SK-N-SH (cell line): ENCODE measurements around the gene SRRD. TPM values are rescaled to one million over a fixed set of nuclear protein-coding genes. Genes with fewer than 3 reads are reported as not detected.

Experiments
- CTCF ChIA-PET: fragments of 300-600, 350-600 bp; formaldehyde crosslinking; extraction: SDS; loops from one replicate; lab custom pipeline; 2021; lab: Yijun Ruan, JAX
- POLR2A ChIA-PET: fragments of 350-600 bp; sonication (Branson Sonifier 250); formaldehyde crosslinking; extraction: SDS; loops from one replicate; lab custom pipeline; 2020; ENCODE audit warnings: antibody characterized with exemption, inconsistent platforms; lab: Yijun Ruan, JAX
- DNase-seq: peaks from one replicate; pipeline ENCODE4 v3.0.0; 2012
- H2AFZ ChIP-seq: fragments of 200-600 bp; sonication (generic); 2 replicates; pipeline ENCODE4 v1.8.1; 2016; ENCODE audit warnings: antibody characterized with exemption, mild to moderate bottlenecking, low read depth
- H3F3A ChIP-seq: fragments of 200-600 bp; sonication (generic); replicated peaks from 2 replicates; pipeline ENCODE3; 2016; ENCODE audit warnings: antibody characterized with exemption, mild to moderate bottlenecking; ENCODE audit not compliant: insufficient read depth
- H3K27ac ChIP-seq, 2 experiments: fragments of 200-500 bp in 1 of 2; fragments of 200-600 bp in 1 of 2; sonication (Bioruptor generic) in 1 of 2; sonication (generic), shearing (Covaris generic) in 1 of 2; 2 replicates each; pipeline versions ENCODE4 v1.5.1 to v1.6.1; 2014 to 2016; ENCODE audit warnings: low read depth in 2 of 2, inconsistent platforms in 1 of 2, low read length in 1 of 2, mild to moderate bottlenecking in 1 of 2, mixed read lengths in 1 of 2
- H3K27me3 ChIP-seq: fragments of 200-600 bp; sonication (generic), shearing (Covaris generic); 2 replicates; pipeline ENCODE4 v1.6.1; 2016; ENCODE audit warnings: mixed run types; ENCODE audit not compliant: insufficient read depth
- H3K36me3 ChIP-seq, 2 experiments: fragments of 200-500 bp in 1 of 2; fragments of 200-600 bp in 1 of 2; sonication (Bioruptor generic) in 1 of 2; sonication (generic) in 1 of 2; replicated peaks in 1 of 2; 2 replicates each; pipeline versions ENCODE3 to v1.5.1; 2014 to 2016; ENCODE audit warnings: low read length in 1 of 2, mild to moderate bottlenecking in 1 of 2; ENCODE audit not compliant: insufficient read depth in 2 of 2, control insufficient read depth in 1 of 2
- H3K4me1 ChIP-seq, 2 experiments: fragments of 200-500 bp in 1 of 2; fragments of 200-600 bp in 1 of 2; sonication (Bioruptor generic) in 1 of 2; sonication (generic), shearing (Covaris generic) in 1 of 2; 2 replicates each; pipeline versions ENCODE4 v1.5.1 to v1.6.1; 2014 to 2016; ENCODE audit warnings: low read depth in 1 of 2, low read length in 1 of 2, mixed run types in 1 of 2; ENCODE audit not compliant: insufficient read depth in 2 of 2, control insufficient read depth in 1 of 2
- H3K4me2 ChIP-seq: fragments of 200-600 bp; sonication (generic), shearing (Covaris generic); 2 replicates; pipeline ENCODE4 v1.6.1; 2017; ENCODE audit warnings: mixed run types
- H3K4me3 ChIP-seq, 2 experiments: fragments of 200-500 bp in 1 of 2; fragments of 200-600 bp in 1 of 2; sonication (Bioruptor generic) in 1 of 2; sonication (generic), shearing (Covaris generic) in 1 of 2; 2 replicates each; pipeline versions ENCODE4 v1.5.1 to v1.8.1; 2014 to 2016; ENCODE audit warnings: low read depth in 2 of 2, inconsistent platforms in 1 of 2, low read length in 1 of 2, mild to moderate bottlenecking in 1 of 2, mixed read lengths in 1 of 2, moderate library complexity in 1 of 2
- H3K79me2 ChIP-seq: fragments of 200-600 bp; sonication (generic); 2 replicates; pipeline ENCODE4 v1.8.1; 2017; ENCODE audit warnings: mild to moderate bottlenecking; ENCODE audit not compliant: insufficient read depth
- H3K9ac ChIP-seq: fragments of 200-600 bp; sonication (generic); 2 replicates; pipeline ENCODE4 v1.6.1; 2017; ENCODE audit warnings: mixed run types
- H3K9me2 ChIP-seq: fragments of 200-600 bp; sonication (generic); 2 replicates; pipeline ENCODE4 v1.6.1; 2017; ENCODE audit warnings: mixed run types
- H3K9me3 ChIP-seq: fragments of 200-600 bp; sonication (generic); 2 replicates; pipeline ENCODE4 v1.6.1; 2017; ENCODE audit warnings: mixed run types, mild to moderate bottlenecking, moderate library complexity
- H4K20me1 ChIP-seq: fragments of 200-600 bp; sonication (generic); 2 replicates; pipeline ENCODE4 v1.6.1; 2017; ENCODE audit warnings: mild to moderate bottlenecking, mixed run types; ENCODE audit not compliant: insufficient read depth
- FOXJ3 ChIP-seq: sonication (generic); formaldehyde crosslinking; IDR thresholded peaks from 2 replicates; pipeline ENCODE4 v1.5.1; 2020; ENCODE audit warnings: mild to moderate bottlenecking, missing genetic modification reagents
- FOXM1 ChIP-seq: IDR thresholded peaks from 2 replicates; pipeline ENCODE4 v1.4.0; 2012; ENCODE audit warnings: low read depth, mild to moderate bottlenecking
- JUND ChIP-seq: IDR thresholded peaks from 2 replicates; pipeline ENCODE4 v1.4.0; 2012
- MEF2A ChIP-seq: IDR thresholded peaks from 2 replicates; pipeline ENCODE4 v1.4.0; 2012; ENCODE audit warnings: low read depth, borderline replicate concordance
- MXI1 ChIP-seq: IDR thresholded peaks from 2 replicates; pipeline ENCODE4 v1.6.1; 2012; ENCODE audit warnings: mild to moderate bottlenecking, low read depth, low read length, improper control_type of control experiment
- POLR2AphosphoS5 ChIP-seq: IDR thresholded peaks from 2 replicates; pipeline ENCODE4 v1.6.1; 2012; ENCODE audit warnings: low read depth, low read length
- RFX5 ChIP-seq: IDR thresholded peaks from 2 replicates; pipeline ENCODE4 v1.6.1; 2012; ENCODE audit warnings: mild to moderate bottlenecking, improper control_type of control experiment, low read length
- SIN3A ChIP-seq: IDR thresholded peaks from 2 replicates; pipeline ENCODE4 v1.6.1; 2012; ENCODE audit warnings: low read depth, mild to moderate bottlenecking, low read length, moderate library complexity, borderline replicate concordance
- SMC3 ChIP-seq: IDR thresholded peaks from 2 replicates; pipeline ENCODE4 v1.6.1; 2012; ENCODE audit warnings: low read depth, low read length, improper control_type of control experiment
- TAF1 ChIP-seq: IDR thresholded peaks from 2 replicates; pipeline ENCODE4 v1.6.1; 2012; ENCODE audit warnings: low read depth, mild to moderate bottlenecking, low read length, moderate library complexity, borderline replicate concordance
- USF2 ChIP-seq: fragments of 150-350 bp; IDR thresholded peaks from 2 replicates; pipeline ENCODE4 v1.6.1; 2017; ENCODE audit warnings: antibody characterized with exemption, low read length, low read depth, borderline replicate concordance
- YY1 ChIP-seq: IDR thresholded peaks from 2 replicates; pipeline ENCODE4 v1.4.0; 2012; ENCODE audit warnings: low read depth, mild to moderate bottlenecking
- WGBS: methylation state at CpG from one replicate; pipeline ENCODE4 v1.1.6; 2017; ENCODE audit warnings: low lambda C conversion rate; 5-methylcytosine and 5-hydroxymethylcytosine counted together
- polyA plus RNA-seq, 3 experiments: library from polyadenylated mRNA; depleted of rRNA; stranded (reverse); fragments of >200 nt; gene quantifications; 2 replicates each; pipeline ENCODE4 v1.2.3, GENCODE V29; 2012

Gene SRRD
- polyA plus RNA-seq, 1 of the 3 experiments (the other 2 are of a cell fraction): 12.9 TPM

- Histone ChIP-seq H3K9me3 (no peaks in the 10 kb centered on the region), H3K36me3 (peaks cover 10 to 13% of the 10 kb centered on the region in 2 experiments), H3K79me2 (peaks cover 51% of the 10 kb centered on the region), H3K27ac (no peak overlapping the region), H4K20me1 (no peaks in the 10 kb centered on the region), H3K9ac (no peak overlapping the region), H3K4me2 (peak overlapping the region; percentile 89; the same call in 1 of the 2 replicates), H3K9me2 (no peaks in the 10 kb centered on the region), H3K4me1 (peaks cover 12 to 18% of the 10 kb centered on the region in 2 experiments; a peak in 3 of 4 replicates), H3K4me3 (no peak overlapping the region), H3K27me3 (no peaks in the 10 kb centered on the region), H3F3A (no peaks in the 10 kb centered on the region), H2AFZ (no peak overlapping the region)
- no peak for DNase-seq
- TF ChIP-seq SIN3A: no peak
- TF ChIP-seq SMC3: no peak
- 92% methylated on average over 12 of the region's 12 CpGs for WGBS
- ChIA-PET CTCF (interaction anchor here (0.9 to 1.9 kb wide), 3 partner anchors 9 to 53 kb away, joined by 3 to 6 read pairs (median 3); no protein-coding TSS in a partner anchor), POLR2A (no interaction called here)
These were observed 30.9 kb downstream of the SRRD start for GRCh38 chr22:26514419-26515161.

GRCh38 chr22:26515931-26516330, 32.3 kb downstream of the SRRD start:
- DNase-seq: no peak
- H3K9ac ChIP-seq: no peak overlapping the region
- no peak for TF ChIP-seq POLR2AphosphoS5
- no peak for TF ChIP-seq USF2
- TF ChIP-seq TAF1: no peak
- no peak for TF ChIP-seq JUND
- no peak for TF ChIP-seq FOXJ3 (CRISPR knock-in tag)
- no peak for TF ChIP-seq RFX5
- no peak for TF ChIP-seq MEF2A
- no peak for TF ChIP-seq MXI1
- TF ChIP-seq YY1: no peak
- no peak for TF ChIP-seq FOXM1
- CTCF ChIA-PET: interaction anchor here (1.0 to 1.9 kb wide), 3 partner anchors 13 to 153 kb away, joined by 3 to 6 read pairs (median 3); no protein-coding TSS in a partner anchor
- no peak overlapping the region for H3K27ac ChIP-seq
- WGBS: 90% methylated on average over 3 of the region's 3 CpGs
- H3K4me3 ChIP-seq: no peak overlapping the region
- H3K9me2 ChIP-seq: no peaks in the 10 kb centered on the region
- H4K20me1 ChIP-seq: no peaks in the 10 kb centered on the region
- H3F3A ChIP-seq: no peaks in the 10 kb centered on the region
- H3K4me1 ChIP-seq: peaks cover 12 to 17% of the 10 kb centered on the region in 2 experiments; a peak in 3 of 4 replicates
- H3K27me3 ChIP-seq: no peaks in the 10 kb centered on the region
- H3K36me3 ChIP-seq: peaks cover 0 to under 1% of the 10 kb centered on the region in 2 experiments
- peaks cover 38% of the 10 kb centered on the region for H3K79me2 ChIP-seq
- no peaks in the 10 kb centered on the region for H3K9me3 ChIP-seq
- no peak overlapping the region for H2AFZ ChIP-seq
- no peak overlapping the region for H3K4me2 ChIP-seq
- POLR2A ChIA-PET: no interaction called here
